GM12801 (cell line): ENCODE results near the gene MYO1C.

Source experiments
- TF ChIP-seq, protein P1 (sequence below): IDR thresholded peaks from one replicate; pipeline ENCODE4 v1.5.1; 2011; ENCODE audit warnings: control low read depth; ENCODE audit not compliant: insufficient read length; ENCODE audit errors: extremely low read depth

MYO1C gene

DNA sequence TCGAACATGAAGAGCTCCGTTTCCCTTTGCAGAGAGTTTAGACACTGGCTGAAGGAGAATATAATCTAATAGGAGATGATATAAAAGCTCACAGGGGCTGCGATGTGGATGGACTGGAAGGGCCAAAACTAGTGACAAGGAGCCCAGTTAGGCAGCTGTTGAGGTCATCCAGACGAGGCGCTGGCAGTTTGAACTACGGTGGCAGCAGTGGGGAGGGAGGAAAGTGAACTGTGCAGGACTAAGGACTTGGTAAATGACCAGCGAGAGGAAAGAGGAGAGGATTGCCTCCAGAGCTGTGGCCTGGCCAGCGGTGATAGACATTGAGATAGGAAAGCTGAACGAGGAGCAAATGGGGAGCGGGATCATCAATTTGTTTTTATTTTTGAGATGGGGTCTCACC is 77.9 kb downstream of the MYO1C start:
- TF ChIP-seq, protein P1, sequence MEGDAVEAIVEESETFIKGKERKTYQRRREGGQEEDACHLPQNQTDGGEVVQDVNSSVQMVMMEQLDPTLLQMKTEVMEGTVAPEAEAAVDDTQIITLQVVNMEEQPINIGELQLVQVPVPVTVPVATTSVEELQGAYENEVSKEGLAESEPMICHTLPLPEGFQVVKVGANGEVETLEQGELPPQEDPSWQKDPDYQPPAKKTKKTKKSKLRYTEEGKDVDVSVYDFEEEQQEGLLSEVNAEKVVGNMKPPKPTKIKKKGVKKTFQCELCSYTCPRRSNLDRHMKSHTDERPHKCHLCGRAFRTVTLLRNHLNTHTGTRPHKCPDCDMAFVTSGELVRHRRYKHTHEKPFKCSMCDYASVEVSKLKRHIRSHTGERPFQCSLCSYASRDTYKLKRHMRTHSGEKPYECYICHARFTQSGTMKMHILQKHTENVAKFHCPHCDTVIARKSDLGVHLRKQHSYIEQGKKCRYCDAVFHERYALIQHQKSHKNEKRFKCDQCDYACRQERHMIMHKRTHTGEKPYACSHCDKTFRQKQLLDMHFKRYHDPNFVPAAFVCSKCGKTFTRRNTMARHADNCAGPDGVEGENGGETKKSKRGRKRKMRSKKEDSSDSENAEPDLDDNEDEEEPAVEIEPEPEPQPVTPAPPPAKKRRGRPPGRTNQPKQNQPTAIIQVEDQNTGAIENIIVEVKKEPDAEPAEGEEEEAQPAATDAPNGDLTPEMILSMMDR = no peak
